IPS-11a (cell line): ENCODE data around the gene EML1.

Source experiments
- H3K4me3 ChIP-seq: one replicate; pipeline ENCODE4 v1.5.1; 2013; ENCODE audit warnings: low read depth, low read length, control low read depth

Gene EML1

DNA sequence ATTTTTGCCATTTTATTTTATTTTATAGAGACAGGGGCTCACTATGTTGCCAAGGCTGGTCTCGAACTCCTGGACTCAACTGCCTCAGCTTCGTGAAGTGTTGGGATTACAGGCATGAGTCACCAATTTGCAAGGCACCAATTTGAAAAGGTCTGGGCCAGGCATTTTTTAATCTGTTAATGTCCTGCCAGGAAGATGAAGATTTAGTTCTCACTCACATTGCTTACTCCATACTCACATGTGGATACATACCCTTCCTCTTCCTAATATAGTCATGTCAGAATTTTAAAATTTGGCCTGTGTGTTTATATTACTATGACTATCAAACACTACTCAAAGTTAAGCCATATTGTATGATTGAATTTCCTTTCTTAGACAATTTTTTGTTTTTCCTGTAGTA is 15.3 kb upstream of the EML1 start:
- no peak overlapping the region for H3K4me3 ChIP-seq

GRCh38 chr14:99779751-99780150 is 13.5 kb upstream of the EML1 start:
- no peak overlapping the region for H3K4me3 ChIP-seq

DNA sequence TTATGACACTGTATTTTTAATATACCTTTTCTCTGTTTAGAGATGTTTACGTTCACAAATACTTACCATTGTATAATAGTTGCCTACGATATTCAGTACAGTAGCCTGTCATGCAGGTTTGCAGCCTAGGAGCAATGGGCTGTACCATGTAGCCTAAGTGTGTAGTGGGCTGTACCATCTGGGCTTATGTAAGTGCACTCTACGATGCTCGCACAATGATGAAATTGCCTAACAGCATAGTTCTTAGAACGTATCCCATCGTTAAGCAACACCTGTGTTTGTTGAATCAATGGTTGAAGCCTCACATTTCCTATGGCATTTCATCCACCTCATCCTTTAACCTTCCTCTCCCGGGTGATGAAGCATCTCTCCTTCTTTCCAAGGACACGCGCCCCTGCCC is 12.5 kb upstream of the EML1 start:
- no peak overlapping the region for H3K4me3 ChIP-seq

- H3K4me3 ChIP-seq, result no peak overlapping the region
These were observed 12.1 kb upstream of the EML1 start for GRCh38 chr14:99781091-99781490.

DNA sequence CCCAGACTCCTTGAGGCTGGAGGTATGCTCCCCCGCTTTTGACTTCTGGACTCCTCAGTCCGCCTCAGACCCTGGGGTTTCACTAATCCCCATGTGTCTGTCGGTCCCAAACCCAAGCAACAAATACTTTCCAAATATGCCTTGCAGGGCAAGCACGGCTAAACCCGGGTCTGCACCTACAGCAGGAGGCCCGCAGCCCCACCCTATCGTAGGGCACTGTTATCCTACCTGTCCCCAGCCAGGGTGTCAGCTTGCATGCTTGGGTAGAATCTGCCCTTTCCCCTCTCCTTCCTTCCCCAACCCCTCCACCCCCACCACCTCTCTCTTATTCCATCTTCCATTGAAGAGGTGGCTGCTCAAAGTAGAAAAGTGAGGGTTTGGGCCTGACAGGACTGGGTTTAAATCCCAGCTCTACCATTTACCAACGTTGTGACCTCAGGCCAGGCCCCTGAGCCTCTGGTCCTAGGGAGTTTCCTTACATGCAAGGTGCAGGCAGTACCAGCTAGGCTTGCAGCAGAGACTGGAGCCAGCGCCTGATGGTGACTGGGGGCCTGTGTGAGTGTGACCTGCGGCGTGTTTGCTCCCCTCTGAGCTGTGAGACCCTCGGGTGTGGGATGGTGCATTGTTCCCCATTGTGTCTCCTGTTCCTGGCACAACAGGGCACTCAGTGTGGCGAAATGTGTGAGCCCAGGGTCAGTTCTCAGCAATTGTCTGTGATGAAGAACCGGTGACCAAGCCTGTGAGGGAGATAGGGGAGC is 11.2 kb upstream of the EML1 start:
- H3K4me3 ChIP-seq, result no peak overlapping the region

- no peak overlapping the region for H3K4me3 ChIP-seq
These were observed 8.7 kb upstream of the EML1 start for GRCh38 chr14:99784508-99784907.

DNA sequence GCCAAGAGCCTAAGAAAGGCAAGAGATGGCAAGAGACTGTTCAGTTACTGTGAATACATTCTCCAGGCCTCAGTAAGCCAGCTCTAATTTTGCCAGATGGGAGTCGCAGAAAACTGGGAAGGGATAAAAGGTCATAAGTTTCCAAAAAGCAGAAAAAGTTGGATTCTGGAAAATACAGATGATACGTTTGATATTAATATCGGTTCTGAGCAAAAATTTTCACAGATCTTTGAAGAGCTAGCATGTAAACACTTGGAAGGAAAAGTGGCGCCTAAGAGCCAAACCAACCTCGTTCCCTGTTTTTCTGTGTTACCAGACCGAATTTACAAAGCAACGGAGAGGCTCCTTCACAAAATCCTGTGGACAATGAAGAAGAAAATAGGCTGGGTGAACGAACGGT is 7.8 kb upstream of the EML1 start:
- H3K4me3 ChIP-seq, result no peak overlapping the region

GRCh38 chr14:99786511-99786989 is 6.7 kb upstream of the EML1 start:
- H3K4me3 ChIP-seq, result no peak overlapping the region

- no peak overlapping the region for H3K4me3 ChIP-seq
These were observed 4.5 kb upstream of the EML1 start for GRCh38 chr14:99788713-99789112.

GRCh38 chr14:99789581-99789980 is 3.6 kb upstream of the EML1 start:
- no peak overlapping the region for H3K4me3 ChIP-seq

- no peak overlapping the region for H3K4me3 ChIP-seq
These were observed 2.8 kb upstream of the EML1 start for GRCh38 chr14:99790201-99790977.

DNA sequence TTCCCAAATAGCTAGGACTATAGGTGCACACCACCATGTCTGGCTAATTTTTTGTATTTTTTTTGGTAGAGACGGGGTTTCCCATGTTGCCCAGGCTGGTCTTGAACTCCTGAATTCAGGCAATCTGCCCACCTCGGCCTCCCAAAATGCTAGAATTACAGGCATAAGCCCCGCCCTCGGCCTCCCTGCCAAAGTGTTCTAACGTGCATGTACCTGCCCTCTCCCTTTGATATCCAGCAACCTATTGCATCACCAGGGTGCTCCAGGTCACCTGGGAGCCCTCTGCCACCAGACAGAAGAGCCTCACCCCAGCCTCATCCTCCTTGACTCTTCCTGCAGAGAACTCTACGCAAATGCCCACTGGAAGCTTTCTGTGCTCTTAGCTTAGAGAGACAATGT is 2.2 kb upstream of the EML1 start:
- no peak overlapping the region for H3K4me3 ChIP-seq

GRCh38 chr14:99791476-99792209 is 1.6 kb upstream of the EML1 start:
- H3K4me3 ChIP-seq, result no peak overlapping the region

GRCh38 chr14:99792210-99792535 is 1.0 kb upstream of the EML1 start:
- no peak overlapping the region for H3K4me3 ChIP-seq

- H3K4me3 ChIP-seq, result peak overlapping the region; percentile 38
These were observed 531 bp upstream of the EML1 start for GRCh38 chr14:99792551-99793212.

DNA sequence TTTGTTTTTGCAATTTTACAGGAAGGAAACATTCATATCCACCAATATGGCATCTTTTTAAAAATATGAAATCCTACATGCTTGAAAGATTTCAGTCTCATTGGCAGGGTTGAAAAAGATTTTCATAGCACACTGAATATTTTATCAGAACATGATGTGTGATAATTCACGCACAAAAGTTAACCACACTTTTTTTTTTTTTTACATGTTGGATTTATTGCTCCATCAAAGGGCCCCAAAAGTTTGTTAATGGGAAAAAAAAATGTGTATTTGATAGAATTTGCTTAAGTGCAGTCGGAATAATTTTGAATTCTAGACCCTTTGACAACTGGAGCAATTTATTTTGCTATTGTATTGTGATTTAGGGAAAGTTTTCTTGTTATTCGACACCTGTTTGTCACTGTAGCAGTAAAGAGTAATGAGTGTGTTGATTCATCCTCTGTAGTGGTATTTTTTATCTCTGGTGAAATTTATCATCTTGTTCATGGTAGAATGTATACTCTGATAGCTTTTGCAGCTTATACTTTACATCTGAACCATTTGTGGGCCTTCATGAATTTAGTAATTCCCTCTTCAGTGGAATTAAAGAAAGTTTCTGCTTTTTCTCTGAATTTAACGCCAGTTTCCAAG is 1.1 kb downstream of the EML1 start:
- H3K4me3 ChIP-seq, result peak overlapping the region; percentile 78

- no peak overlapping the region for H3K4me3 ChIP-seq
These were observed 1.8 kb downstream of the EML1 start for GRCh38 chr14:99795046-99795445.

DNA sequence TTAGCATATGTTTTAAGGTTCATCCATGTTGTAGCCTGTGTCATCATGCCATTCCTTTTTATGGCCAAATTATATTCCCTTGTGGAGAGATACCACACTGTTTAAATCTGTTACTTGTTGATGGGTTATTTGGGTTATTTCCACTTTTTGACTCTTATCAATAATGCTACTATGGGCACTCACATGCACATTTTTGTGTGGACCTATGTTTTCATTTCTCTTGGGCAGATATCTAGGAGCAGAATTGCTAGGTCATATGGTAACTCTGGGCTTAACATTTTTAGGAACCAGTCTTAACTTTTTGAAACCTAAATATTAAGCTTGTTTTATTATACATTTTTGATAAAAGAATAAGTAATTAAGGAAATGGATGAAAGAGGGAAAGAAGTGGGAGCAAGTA is 4.0 kb downstream of the EML1 start:
- H3K4me3 ChIP-seq, result no peak overlapping the region

GRCh38 chr14:99800781-99801180 is 7.6 kb downstream of the EML1 start:
- H3K4me3 ChIP-seq, result no peak overlapping the region

- H3K4me3 ChIP-seq, result no peak overlapping the region
These were observed 9.3 kb downstream of the EML1 start for GRCh38 chr14:99802301-99803105.
